ENCODE measurements around the gene PRMT1.

The PRMT1 gene

DNA sequence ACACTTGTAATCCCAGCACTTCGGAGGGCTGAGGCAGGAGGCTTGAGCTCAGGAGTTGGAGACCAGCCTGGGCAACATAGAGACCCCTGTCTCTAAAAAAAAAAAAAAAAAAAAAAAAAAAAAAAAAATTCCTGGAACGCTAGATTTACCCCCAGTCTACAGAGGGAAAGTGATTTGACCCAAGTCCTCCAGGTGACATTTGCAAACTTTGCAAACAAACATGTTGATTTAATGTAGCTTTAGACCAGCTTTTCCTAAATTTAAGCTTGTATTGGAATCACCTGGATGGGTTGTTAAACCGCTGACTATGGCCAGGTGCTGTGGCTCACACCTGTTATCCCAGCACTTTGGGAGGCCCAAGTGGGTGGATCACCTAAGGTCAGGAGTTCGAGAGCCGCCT lies 22.3 kb downstream of the PRMT1 start:
- no peak for DNase-seq (ENCODE audit: low read depth)
- TF ChIP-seq, protein P1, sequence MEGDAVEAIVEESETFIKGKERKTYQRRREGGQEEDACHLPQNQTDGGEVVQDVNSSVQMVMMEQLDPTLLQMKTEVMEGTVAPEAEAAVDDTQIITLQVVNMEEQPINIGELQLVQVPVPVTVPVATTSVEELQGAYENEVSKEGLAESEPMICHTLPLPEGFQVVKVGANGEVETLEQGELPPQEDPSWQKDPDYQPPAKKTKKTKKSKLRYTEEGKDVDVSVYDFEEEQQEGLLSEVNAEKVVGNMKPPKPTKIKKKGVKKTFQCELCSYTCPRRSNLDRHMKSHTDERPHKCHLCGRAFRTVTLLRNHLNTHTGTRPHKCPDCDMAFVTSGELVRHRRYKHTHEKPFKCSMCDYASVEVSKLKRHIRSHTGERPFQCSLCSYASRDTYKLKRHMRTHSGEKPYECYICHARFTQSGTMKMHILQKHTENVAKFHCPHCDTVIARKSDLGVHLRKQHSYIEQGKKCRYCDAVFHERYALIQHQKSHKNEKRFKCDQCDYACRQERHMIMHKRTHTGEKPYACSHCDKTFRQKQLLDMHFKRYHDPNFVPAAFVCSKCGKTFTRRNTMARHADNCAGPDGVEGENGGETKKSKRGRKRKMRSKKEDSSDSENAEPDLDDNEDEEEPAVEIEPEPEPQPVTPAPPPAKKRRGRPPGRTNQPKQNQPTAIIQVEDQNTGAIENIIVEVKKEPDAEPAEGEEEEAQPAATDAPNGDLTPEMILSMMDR (IDR thresholded peaks at IDR 0.05; ENCODE audit: low read depth, low read length, missing control alignments), result no peak
- H3K4me3 ChIP-seq (ENCODE audit: low read depth, low read length), result no peak overlapping the region

DNA sequence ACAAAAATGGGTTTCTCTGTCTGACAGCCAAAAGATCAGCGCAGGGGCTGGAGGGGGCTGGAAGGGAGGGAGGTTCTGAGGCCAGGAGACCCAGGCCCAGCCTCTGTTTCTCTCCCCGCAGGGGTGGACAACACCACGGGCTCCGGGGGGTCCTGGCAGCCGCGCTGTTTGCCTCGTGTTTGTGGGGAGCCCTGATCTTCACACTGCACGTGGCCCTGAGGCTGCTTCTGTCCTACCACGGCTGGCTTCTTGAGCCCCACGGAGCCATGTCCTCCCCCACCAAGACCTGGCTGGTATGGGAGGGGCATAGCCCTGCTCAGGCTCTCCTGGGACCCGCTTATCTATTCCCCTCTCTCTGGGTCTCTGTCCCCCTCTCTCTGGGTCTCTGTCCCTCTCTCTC lies 23.5 kb downstream of the PRMT1 start:
- DNase-seq (ENCODE audit: low read depth), result no peak
- H3K4me3 ChIP-seq (ENCODE audit: low read depth, low read length), result no peak overlapping the region
- TF ChIP-seq, protein P1 (IDR thresholded peaks at IDR 0.05; ENCODE audit: low read depth, low read length, missing control alignments), result no peak

DNA sequence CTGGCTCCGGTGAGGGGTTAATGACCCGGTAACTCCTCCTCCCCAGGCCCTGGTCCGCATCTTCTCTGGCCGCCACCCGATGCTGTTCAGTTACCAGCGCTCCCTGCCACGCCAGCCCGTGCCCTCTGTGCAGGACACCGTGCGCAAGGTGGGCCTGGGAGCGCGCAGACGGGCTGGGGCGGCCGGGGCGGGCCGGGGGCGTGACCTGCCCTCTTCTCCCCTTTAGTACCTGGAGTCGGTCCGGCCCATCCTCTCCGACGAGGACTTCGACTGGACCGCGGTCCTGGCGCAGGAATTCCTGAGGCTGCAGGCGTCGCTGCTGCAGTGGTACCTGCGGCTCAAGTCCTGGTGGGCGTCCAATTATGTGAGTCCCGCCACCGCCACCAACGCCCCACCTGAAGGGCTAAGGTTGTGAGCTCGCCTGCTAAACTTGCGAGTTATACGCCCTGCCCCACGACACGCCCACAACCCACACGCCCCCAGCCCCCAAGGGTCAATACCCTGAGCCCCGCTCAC lies 24.3 kb downstream of the PRMT1 start:
- no peak for DNase-seq (ENCODE audit: low read depth)
- H3K4me3 ChIP-seq (ENCODE audit: low read depth, low read length), result no peak overlapping the region
- TF ChIP-seq, protein P1 (IDR thresholded peaks at IDR 0.05; ENCODE audit: low read depth, low read length, missing control alignments), result no peak

DNA sequence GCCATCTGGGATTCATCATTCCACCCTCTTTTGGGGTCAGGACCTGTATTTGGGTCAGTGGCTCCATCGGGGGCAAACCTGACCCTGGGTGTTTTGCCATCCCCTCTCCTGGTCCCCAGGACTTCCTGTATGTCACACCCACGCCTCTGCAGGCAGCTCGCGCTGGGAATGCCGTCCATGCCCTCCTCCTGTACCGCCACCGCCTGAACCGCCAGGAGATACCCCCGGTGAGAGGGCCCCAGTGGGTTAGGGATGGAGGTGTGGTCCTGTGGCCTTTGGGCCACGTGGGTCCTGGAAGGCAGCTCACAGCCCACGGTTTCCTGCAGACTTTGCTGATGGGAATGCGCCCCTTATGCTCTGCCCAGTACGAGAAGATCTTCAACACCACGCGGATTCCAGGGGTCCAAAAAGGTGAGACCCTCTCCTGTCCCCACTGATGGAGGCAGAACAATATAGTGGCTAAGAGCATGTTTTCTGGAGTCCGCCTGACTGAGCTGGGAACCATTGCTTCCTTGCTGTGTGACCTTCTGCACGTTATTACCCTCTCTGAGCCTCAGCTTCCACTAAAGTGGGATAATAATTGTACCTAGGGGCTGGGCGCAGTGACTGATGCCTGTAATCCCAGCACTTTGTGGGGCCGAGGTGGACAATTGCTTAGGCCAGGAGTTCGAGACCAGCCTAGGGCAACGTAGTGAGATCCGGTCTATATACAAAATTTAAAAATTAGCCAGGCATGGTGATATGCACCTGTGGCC lies 28.0 kb downstream of the PRMT1 start:
- TF ChIP-seq, protein P1 (IDR thresholded peaks at IDR 0.05; ENCODE audit: low read depth, low read length, missing control alignments), result no peak

DNA sequence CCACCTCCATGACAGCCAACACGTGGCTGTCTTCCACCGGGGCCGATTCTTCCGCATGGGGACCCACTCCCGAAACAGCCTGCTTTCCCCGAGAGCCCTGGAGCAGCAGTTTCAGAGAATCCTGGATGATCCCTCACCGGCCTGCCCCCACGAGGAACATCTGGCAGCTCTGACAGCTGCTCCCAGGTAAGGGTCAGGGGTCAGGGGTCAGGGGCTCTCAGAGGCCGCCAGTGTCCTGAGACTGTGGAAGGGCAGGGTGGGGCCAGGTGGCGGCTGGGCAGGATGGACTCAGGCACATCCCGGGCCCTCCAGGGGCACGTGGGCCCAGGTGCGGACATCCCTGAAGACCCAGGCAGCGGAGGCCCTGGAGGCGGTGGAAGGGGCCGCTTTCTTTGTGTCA lies 28.8 kb downstream of the PRMT1 start:
- no peak for DNase-seq (ENCODE audit: low read depth)
- TF ChIP-seq, protein P1 (IDR thresholded peaks at IDR 0.05; ENCODE audit: low read depth, low read length, missing control alignments), result no peak
- no peak overlapping the region for H3K4me3 ChIP-seq (ENCODE audit: low read depth, low read length)

More for the DNA sequence above, 28.0 kb downstream of the PRMT1 start:
- H3K4me3 ChIP-seq (ENCODE audit: low read depth, low read length), result no peak overlapping the region
- DNase-seq (ENCODE audit: low read depth), result no peak

DNA sequence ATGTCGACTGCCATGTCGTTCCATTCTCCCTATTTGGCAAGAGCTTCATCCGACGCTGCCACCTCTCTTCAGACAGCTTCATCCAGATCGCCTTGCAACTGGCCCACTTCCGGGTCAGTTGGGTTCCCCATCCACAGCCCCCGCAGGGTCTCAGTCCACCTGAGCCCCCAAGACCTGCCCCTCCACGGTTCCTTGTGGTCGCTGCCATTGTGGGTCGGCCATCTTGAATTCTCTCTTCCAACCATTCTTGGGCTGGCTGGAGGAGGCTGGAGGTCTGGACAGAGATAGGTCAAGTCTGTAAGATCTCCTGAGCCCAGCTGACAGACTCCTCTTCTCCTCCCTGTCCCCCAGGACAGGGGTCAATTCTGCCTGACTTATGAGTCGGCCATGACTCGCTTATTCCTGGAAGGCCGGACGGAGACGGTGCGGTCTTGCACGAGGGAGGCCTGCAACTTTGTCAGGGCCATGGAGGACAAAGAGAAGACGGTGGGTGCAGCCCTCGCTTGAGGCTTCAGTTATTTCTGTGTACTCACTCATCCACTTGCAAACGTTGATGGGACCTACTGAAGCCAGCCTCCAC lies 33.4 kb downstream of the PRMT1 start:
- no peak overlapping the region for H3K4me3 ChIP-seq (ENCODE audit: low read depth, low read length)
- no peak for DNase-seq (ENCODE audit: low read depth)
- TF ChIP-seq, protein P1 (IDR thresholded peaks at IDR 0.05; ENCODE audit: low read depth, low read length, missing control alignments), result no peak

Data from GM12864 (cell line).